ENCODE results near the gene PBRM1. TPM values are rescaled to one million over a fixed set of nuclear protein-coding genes. Genes with fewer than 3 reads are reported as not detected.

PBRM1 gene
- total RNA-seq, 1 experiment from 2014 or later: 42.8 TPM

- no peaks in the 10 kb centered on the region; the same call in 1 of the 2 replicates for H3F3A ChIP-seq (ENCODE audit: insufficient read depth, low read depth)
- TF ChIP-seq CTCF (conservative IDR thresholded peaks at IDR 0.05): no peak
- TF ChIP-seq EZH2 (IDR thresholded peaks at IDR 0.05; ENCODE audit: low read depth): no peak
- ChIA-PET POLR2A (ENCODE audit: unreplicated experiment) (no interaction called here), CTCF (no interaction called here)
- intact Hi-C loops (cut with micrococcal nuclease; ENCODE audit: unreplicated experiment): no loop called here
- BruUV-seq (replicated peaks): no TSS peak
- H3K27me3 ChIP-seq (ENCODE audit: insufficient read depth, low read depth): no peaks in the 10 kb centered on the region
- no peak for DNase-seq
- H3K9me2 ChIP-seq (ENCODE audit: insufficient read depth): no peaks in the 10 kb centered on the region
- no peak overlapping the region for H2AFZ ChIP-seq
- no peaks in the 10 kb centered on the region for H3K9me3 ChIP-seq (ENCODE audit: insufficient read depth, low read depth)
- H3K27ac ChIP-seq: no peak overlapping the region
- no peak overlapping the region for H3K4me3 ChIP-seq
- no peaks in the 10 kb centered on the region for H3K4me1 ChIP-seq (replicated peaks; ENCODE audit: insufficient read depth)
- no peaks in the 10 kb centered on the region; the same call in 1 of the 2 replicates for H3K36me3 ChIP-seq (ENCODE audit: low read depth)
- no peak overlapping the region for H3K4me2 ChIP-seq
- H4K20me1 ChIP-seq (ENCODE audit: insufficient read depth): no peaks in the 10 kb centered on the region
- no peaks in the 10 kb centered on the region for H3K79me2 ChIP-seq (ENCODE audit: low read depth)
Measured at GRCh38 chr3:52555056-52555455, 130.7 kb downstream of the PBRM1 start.

GRCh38 chr3:52554026-52554755 is 131.5 kb downstream of the PBRM1 start:
- TF ChIP-seq EZH2 (IDR thresholded peaks at IDR 0.05; ENCODE audit: low read depth) (no peak), CTCF (conservative IDR thresholded peaks at IDR 0.05) (no peak)
- Histone ChIP-seq H3K4me2 (no peak overlapping the region), H4K20me1 (ENCODE audit: insufficient read depth) (no peaks in the 10 kb centered on the region), H3F3A (ENCODE audit: insufficient read depth, low read depth) (peaks cover 2% of the 10 kb centered on the region; the same call in 1 of the 2 replicates), H3K9me3 (ENCODE audit: insufficient read depth, low read depth) (no peaks in the 10 kb centered on the region), H3K27me3 (ENCODE audit: insufficient read depth, low read depth) (no peaks in the 10 kb centered on the region), H3K79me2 (ENCODE audit: low read depth) (no peaks in the 10 kb centered on the region), H3K9me2 (ENCODE audit: insufficient read depth) (no peaks in the 10 kb centered on the region), H3K4me3 (no peak overlapping the region), H2AFZ (no peak overlapping the region), H3K36me3 (ENCODE audit: low read depth) (no peaks in the 10 kb centered on the region; the same call in 1 of the 2 replicates), H3K27ac (no peak overlapping the region), H3K4me1 (replicated peaks; ENCODE audit: insufficient read depth) (no peaks in the 10 kb centered on the region)
- POLR2A ChIA-PET (ENCODE audit: unreplicated experiment): no interaction called here
- intact Hi-C loops (cut with micrococcal nuclease; ENCODE audit: unreplicated experiment): no loop called here
- no peak for DNase-seq
- CTCF ChIA-PET: no interaction called here
- no TSS peak for BruUV-seq (replicated peaks)

GRCh38 chr3:52552089-52552488 is 133.6 kb downstream of the PBRM1 start:
- DNase-seq: peak in 1 of 2 experiments; percentile 50
- H3F3A ChIP-seq (ENCODE audit: insufficient read depth, low read depth): peaks cover 10% of the 10 kb centered on the region
- CTCF ChIA-PET: no interaction called here
- TF ChIP-seq CTCF (conservative IDR thresholded peaks at IDR 0.05) (no peak), EZH2 (IDR thresholded peaks at IDR 0.05; ENCODE audit: low read depth) (no peak)
- peak overlapping the region; percentile 32; the same call in 1 of the 2 replicates for H3K27ac ChIP-seq
- H3K9me3 ChIP-seq (ENCODE audit: insufficient read depth, low read depth): no peaks in the 10 kb centered on the region
- H3K9me2 ChIP-seq (ENCODE audit: insufficient read depth): no peaks in the 10 kb centered on the region
- H3K4me3 ChIP-seq: no peak overlapping the region
- H3K4me1 ChIP-seq (replicated peaks; ENCODE audit: insufficient read depth): no peaks in the 10 kb centered on the region
- no peaks in the 10 kb centered on the region for H3K36me3 ChIP-seq (ENCODE audit: low read depth)
- H4K20me1 ChIP-seq (ENCODE audit: insufficient read depth): no peaks in the 10 kb centered on the region
- H3K4me2 ChIP-seq: no peak overlapping the region
- POLR2A ChIA-PET (ENCODE audit: unreplicated experiment): interaction anchor here (0.7 kb wide), 1 partner anchor 16 kb away, joined by 9 read pairs; no protein-coding TSS in a partner anchor
- BruUV-seq (replicated peaks): no TSS peak
- H3K27me3 ChIP-seq (ENCODE audit: insufficient read depth, low read depth): no peaks in the 10 kb centered on the region
- H2AFZ ChIP-seq: no peak overlapping the region
- intact Hi-C loops (cut with micrococcal nuclease; ENCODE audit: unreplicated experiment): no loop called here
- H3K79me2 ChIP-seq (ENCODE audit: low read depth): no peaks in the 10 kb centered on the region
